Retinal pigment epithelial cell (primary cell): ENCODE measurements around the gene LHFPL2.

Experiments
- DNase-seq: peaks from one replicate; pipeline ENCODE4 v3.0.0-alpha.2; 2010; ENCODE audit warnings: low read depth
- H3K4me3 ChIP-seq: 2 replicates; pipeline ENCODE4 v1.5.1; 2011; ENCODE audit warnings: mild to moderate bottlenecking, low read length, control low read depth, moderate library complexity
- TF ChIP-seq, protein P1 (sequence below): conservative IDR thresholded peaks from 2 replicates; pipeline ENCODE4 v1.5.1; 2011; ENCODE audit warnings: low read depth, low read length, control low read depth, inconsistent platforms

LHFPL2 gene

DNA sequence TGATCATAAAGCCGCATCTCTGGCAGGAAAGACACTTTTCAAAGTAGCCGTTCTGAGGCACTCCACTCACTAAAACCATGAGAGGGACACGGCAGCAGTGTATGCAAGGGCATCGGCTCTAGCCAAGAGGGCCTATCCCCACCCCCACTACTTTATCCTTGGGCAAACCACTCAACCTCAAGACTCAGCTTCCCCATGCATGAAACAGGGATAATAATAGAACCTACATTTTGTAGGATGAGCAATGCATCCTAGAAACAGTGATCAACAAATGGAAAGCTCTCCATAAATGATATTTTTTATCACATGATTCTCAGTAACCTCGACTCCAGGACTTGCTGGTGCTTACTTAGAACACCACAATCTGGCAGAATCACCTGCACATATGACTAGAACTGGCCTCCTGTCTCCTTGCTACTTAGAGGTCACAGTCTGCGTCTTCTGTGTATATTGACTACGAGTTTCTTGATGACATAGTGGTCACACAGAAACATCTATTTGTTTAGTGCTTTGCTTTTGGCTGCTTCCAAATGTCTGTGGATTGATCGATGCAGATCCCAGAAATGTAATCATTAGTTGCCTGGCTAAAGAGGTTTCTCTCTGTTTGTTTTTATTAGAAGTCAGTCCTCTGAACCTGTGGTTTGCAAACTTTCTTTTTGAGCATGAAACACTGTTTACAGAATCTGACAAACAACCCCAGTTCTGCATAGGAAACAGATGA is 102.1 kb downstream of the LHFPL2 start:
- H3K4me3 ChIP-seq: no peak overlapping the region
- TF ChIP-seq, protein P1, sequence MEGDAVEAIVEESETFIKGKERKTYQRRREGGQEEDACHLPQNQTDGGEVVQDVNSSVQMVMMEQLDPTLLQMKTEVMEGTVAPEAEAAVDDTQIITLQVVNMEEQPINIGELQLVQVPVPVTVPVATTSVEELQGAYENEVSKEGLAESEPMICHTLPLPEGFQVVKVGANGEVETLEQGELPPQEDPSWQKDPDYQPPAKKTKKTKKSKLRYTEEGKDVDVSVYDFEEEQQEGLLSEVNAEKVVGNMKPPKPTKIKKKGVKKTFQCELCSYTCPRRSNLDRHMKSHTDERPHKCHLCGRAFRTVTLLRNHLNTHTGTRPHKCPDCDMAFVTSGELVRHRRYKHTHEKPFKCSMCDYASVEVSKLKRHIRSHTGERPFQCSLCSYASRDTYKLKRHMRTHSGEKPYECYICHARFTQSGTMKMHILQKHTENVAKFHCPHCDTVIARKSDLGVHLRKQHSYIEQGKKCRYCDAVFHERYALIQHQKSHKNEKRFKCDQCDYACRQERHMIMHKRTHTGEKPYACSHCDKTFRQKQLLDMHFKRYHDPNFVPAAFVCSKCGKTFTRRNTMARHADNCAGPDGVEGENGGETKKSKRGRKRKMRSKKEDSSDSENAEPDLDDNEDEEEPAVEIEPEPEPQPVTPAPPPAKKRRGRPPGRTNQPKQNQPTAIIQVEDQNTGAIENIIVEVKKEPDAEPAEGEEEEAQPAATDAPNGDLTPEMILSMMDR: no peak
- no peak for DNase-seq

DNA sequence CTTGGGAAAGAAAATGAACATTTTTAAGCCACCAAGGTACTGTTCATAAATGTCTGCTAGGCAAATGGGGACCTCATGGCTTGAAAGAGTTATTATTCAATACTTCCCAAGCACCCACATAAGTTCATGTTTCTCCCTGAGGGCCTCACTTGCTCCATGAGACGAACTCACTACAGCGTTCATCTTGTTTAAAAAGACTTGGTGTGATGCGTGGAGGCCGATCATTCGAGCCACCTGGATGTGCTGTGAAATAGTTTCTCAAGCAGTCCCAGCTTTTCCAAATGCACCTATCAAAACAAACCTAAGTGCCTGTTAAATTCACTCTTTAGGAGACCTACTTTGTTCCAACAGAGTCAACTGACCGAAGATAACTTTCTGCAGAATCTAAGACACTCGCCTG is 103.2 kb downstream of the LHFPL2 start:
- TF ChIP-seq, protein P1: no peak
- H3K4me3 ChIP-seq: no peak overlapping the region
- no peak for DNase-seq

- H3K4me3 ChIP-seq: no peak overlapping the region
- DNase-seq: no peak
- TF ChIP-seq, protein P1: no peak
These were observed 103.9 kb downstream of the LHFPL2 start for GRCh38 chr5:78544561-78545201.

DNA sequence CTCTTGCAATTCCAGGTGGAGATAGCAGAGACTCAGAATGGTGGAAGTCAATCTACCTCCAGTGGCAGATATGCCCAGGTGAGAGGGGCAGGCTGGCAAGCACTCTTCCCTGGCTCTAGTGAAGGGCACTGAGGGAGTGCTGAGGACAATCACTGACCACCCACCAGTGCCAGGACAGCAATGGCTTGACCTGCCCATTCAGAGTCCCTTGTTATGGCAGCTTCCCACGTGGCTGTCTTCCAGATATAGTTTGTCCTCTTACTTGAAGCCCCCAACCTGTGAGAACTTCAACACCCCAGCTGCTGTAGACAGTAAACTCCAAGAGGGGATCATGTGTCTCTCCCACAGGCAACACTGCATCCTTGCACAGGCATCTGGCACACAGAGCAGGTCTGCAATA is 104.7 kb downstream of the LHFPL2 start:
- no peak overlapping the region for H3K4me3 ChIP-seq
- TF ChIP-seq, protein P1: no peak
- no peak for DNase-seq

GRCh38 chr5:78543292-78543691 is 105.3 kb downstream of the LHFPL2 start:
- DNase-seq: no peak
- H3K4me3 ChIP-seq: no peak overlapping the region
- TF ChIP-seq, protein P1: no peak

GRCh38 chr5:78542321-78542840 is 106.2 kb downstream of the LHFPL2 start:
- H3K4me3 ChIP-seq: no peak overlapping the region
- TF ChIP-seq, protein P1: no peak
- no peak for DNase-seq
